AG10803 (cell line): ENCODE results near the gene KLF14.
"Not testable (repeated sequence)": the region's sequence is repeated elsewhere in the genome, so short reads cannot be mapped to it uniquely, and the experiment has no call there.

Source experiments
- DNase-seq: peaks from one replicate; pipeline ENCODE4 v3.0.0; 2010; ENCODE audit warnings: low read depth
- H3K4me3 ChIP-seq: 2 replicates; pipeline ENCODE4 v1.5.1; 2011; ENCODE audit warnings: mild to moderate bottlenecking, low read length, control low read depth
- CTCF ChIP-seq: conservative IDR thresholded peaks from 2 replicates; pipeline ENCODE4 v1.5.1; 2011; ENCODE audit warnings: mild to moderate bottlenecking, low read length, control low read depth, inconsistent platforms

Gene KLF14

GRCh38 chr7:130733931-130734814 is at the start of gene KLF14:
Gene KLF14, minus strand, starts transcription at chr7:130734207. Its CDS starts 174 bp downstream, at chr7:130734033.
- DNase-seq: no peak
- H3K4me3 ChIP-seq: peak within 1 kb of the TSS; percentile 48
- TF ChIP-seq CTCF: no peak

- no peak overlapping the region for H3K4me3 ChIP-seq
- no peak for DNase-seq
- no peak for TF ChIP-seq CTCF
Observed at GRCh38 chr7:130781346-130781745, 47.3 kb upstream of the KLF14 start.

- DNase-seq: no peak
- no peak for TF ChIP-seq CTCF
- H3K4me3 ChIP-seq: no peak overlapping the region
Observed at GRCh38 chr7:130777426-130777825, 43.4 kb upstream of the KLF14 start.

GRCh38 chr7:130772456-130772855 is 38.4 kb upstream of the KLF14 start:
- not testable (repeated sequence) for H3K4me3 ChIP-seq, DNase-seq

GRCh38 chr7:130768854-130769253 is 34.8 kb upstream of the KLF14 start:
- TF ChIP-seq CTCF: no peak
- no peak for DNase-seq
- H3K4me3 ChIP-seq: no peak overlapping the region

GRCh38 chr7:130764569-130764968 is 30.6 kb upstream of the KLF14 start:
- DNase-seq, H3K4me3 ChIP-seq: not testable (repeated sequence)

- peak; percentile 74 for TF ChIP-seq CTCF
- peak; percentile 70 for DNase-seq
- H3K4me3 ChIP-seq: no peak overlapping the region
Observed at GRCh38 chr7:130758429-130759056, 24.5 kb upstream of the KLF14 start.

- no peak overlapping the region for H3K4me3 ChIP-seq
- DNase-seq: no peak
- TF ChIP-seq CTCF: no peak
Observed at GRCh38 chr7:130756316-130756715, 22.3 kb upstream of the KLF14 start.
